GM10248 (cell line): ENCODE results near the gene NDUFAF5.
A peak's percentile ranks its signal among the peaks of the same experiment; 100 is the strongest.

Experiments
- CTCF ChIA-PET: fragments of 300-600 bp; sonication (Branson Sonifier 250); formaldehyde crosslinking; extraction: SDS; loops from one replicate; lab custom pipeline; 2021; ENCODE audit warnings: antibody characterized with exemption; lab: Yijun Ruan, JAX
- POLR2A ChIA-PET: fragments of 350-650 bp; sonication (Branson Sonifier 250); formaldehyde crosslinking; extraction: SDS; loops from one replicate; lab custom pipeline; 2020; ENCODE audit warnings: antibody characterized with exemption; lab: Yijun Ruan, JAX
- DNase-seq: peaks from one replicate; pipeline ENCODE4 v3.0.0; 2012; ENCODE audit errors: extremely low spot score
- TF ChIP-seq, protein P1 (sequence below): IDR thresholded peaks from 2 replicates; pipeline ENCODE4 v1.5.1; 2012; ENCODE audit warnings: mild to moderate bottlenecking, low read depth; ENCODE audit errors: extremely low read depth, missing control alignments, control extremely low read depth

NDUFAF5 gene

DNA sequence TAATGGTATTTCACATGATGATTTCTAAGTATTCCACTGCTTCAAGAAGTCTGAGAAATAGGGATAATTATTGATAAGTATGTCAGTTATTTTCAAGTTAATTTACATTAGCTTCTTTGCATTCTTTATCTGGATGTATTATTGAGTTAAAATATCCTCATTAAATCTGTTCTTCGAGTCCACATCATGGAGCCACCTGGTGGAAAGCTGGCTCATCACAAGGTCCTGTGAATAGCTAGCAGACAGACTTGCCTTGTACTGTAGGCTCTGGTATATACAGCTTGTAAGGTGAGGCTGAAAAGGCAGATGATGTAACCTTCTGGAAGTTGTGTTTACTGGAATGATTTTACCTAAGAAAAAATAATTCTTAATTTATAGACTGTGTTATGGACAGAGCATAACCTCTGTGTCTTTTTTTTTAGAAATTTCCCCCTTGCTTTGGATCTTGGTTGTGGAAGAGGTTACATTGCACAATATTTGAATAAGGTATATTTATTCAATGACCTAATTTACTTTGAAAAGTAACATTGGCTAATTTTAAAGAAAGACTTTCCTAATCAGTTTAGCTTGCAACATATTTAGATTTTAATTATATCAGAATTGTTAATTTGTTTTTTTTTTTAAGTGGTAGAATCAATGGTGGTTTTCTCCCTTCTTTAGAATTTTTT lies 3.5 kb downstream of the NDUFAF5 start:
- TF ChIP-seq, protein P1, sequence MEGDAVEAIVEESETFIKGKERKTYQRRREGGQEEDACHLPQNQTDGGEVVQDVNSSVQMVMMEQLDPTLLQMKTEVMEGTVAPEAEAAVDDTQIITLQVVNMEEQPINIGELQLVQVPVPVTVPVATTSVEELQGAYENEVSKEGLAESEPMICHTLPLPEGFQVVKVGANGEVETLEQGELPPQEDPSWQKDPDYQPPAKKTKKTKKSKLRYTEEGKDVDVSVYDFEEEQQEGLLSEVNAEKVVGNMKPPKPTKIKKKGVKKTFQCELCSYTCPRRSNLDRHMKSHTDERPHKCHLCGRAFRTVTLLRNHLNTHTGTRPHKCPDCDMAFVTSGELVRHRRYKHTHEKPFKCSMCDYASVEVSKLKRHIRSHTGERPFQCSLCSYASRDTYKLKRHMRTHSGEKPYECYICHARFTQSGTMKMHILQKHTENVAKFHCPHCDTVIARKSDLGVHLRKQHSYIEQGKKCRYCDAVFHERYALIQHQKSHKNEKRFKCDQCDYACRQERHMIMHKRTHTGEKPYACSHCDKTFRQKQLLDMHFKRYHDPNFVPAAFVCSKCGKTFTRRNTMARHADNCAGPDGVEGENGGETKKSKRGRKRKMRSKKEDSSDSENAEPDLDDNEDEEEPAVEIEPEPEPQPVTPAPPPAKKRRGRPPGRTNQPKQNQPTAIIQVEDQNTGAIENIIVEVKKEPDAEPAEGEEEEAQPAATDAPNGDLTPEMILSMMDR: peak; percentile 52

DNA sequence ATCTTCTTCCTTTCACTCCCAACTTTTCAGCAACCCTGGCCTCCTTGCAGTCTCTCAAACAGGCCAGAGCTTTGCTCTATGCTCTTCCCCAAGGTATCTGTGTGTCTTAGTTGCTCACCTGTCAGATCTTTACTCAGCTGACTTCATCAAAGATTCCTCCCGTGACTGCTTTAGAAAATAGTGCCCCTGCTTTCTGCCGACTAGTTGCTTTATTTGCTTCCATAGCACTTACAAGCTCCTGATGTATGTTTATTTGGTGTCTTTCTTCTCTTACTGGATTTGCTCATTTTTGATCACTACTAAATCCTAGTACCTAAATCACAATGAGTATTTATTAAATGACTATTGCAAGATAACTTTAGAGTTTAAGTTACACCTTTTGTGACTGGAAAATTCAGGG lies 5.9 kb downstream of the NDUFAF5 start:
- ChIA-PET CTCF (interaction anchor here (0.9 to 1.4 kb wide), 2 partner anchors 10 to 29 kb away, joined by 3 to 5 read pairs; no protein-coding TSS in a partner anchor), POLR2A (no interaction called here)
- DNase-seq: no peak
- TF ChIP-seq, protein P1: no peak

More for the DNA sequence above, 3.5 kb downstream of the NDUFAF5 start:
- peak; percentile 51 for DNase-seq
- POLR2A ChIA-PET: no interaction called here
- CTCF ChIA-PET: interaction anchor here (0.6 to 2.6 kb wide), 25 partner anchors 10 to 670 kb away, joined by 3 to 22 read pairs (median 4); no protein-coding TSS in a partner anchor

DNA sequence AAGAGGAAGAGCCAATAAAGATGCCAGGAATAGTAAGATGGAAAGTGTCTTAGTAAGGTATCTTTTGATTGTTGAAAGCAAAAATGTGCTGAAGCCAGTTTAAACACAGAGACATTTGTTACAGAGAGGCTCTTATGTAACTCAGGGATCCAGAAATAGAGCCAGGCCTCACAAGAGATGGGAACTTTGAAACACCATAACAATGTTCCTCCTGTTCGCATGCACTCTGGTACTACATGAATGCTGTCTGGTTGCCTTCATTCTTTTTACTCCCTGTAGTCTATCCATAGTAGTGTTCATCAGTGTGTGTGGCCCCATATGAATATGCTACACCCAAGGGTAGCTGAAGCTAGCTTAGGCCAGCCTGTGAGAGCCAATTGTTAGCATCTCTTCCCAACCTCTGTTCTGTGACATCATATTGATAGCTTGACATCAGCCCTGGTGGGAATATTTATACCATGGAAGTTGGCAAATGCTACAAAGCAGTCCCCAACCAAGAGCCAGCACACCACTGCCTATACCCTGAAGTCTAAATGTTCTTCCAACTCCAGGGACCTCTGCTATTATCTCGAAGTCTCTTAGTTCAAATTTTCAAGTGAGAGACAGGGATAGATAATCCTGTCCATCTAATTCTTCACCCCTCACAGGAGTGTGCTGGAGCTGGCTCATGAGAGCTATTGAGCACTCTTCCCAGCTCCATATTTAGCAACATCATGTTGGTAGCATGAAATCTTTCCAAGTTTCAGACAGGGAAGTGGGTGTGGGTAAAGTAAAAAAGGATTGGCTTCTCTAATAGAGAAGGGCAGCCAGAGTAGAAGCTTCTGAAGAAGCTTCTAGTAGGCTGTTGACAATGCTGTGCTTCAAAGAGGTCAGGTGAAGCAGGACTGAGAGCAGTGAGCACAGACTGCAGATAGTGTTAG lies 7.0 kb downstream of the NDUFAF5 start:
- no peak for DNase-seq
- ChIA-PET CTCF (interaction anchor here (1.0 to 2.3 kb wide), 8 partner anchors 10 to 245 kb away, joined by 3 to 8 read pairs (median 4); no protein-coding TSS in a partner anchor), POLR2A (no interaction called here)
- TF ChIP-seq, protein P1: no peak

DNA sequence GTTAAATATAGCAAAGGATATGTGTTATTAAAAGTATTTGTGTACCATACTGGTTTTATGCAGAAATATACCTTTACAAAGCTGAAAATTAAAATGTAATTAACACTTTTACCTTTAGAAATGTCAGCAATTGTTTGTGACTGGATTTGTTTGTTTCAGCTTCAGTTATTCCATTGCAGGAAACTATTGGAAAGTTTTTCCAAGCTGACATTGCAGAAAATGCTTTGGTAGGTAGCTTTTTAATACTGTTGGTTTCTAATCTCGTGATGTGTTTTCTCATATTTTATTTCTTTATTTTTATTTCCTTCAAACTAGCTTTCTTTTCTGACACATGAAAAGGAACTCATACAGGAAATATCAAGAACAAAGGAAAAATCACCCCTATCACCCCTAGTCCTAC lies 8.2 kb downstream of the NDUFAF5 start:
- ChIA-PET POLR2A (no interaction called here), CTCF (interaction anchor here (0.7 to 5.3 kb wide), 9 partner anchors 9 to 246 kb away, joined by 3 to 22 read pairs (median 4); partner anchors contain the start of genes ESF1 and NDUFAF5)
- DNase-seq: no peak
- TF ChIP-seq, protein P1: no peak

DNA sequence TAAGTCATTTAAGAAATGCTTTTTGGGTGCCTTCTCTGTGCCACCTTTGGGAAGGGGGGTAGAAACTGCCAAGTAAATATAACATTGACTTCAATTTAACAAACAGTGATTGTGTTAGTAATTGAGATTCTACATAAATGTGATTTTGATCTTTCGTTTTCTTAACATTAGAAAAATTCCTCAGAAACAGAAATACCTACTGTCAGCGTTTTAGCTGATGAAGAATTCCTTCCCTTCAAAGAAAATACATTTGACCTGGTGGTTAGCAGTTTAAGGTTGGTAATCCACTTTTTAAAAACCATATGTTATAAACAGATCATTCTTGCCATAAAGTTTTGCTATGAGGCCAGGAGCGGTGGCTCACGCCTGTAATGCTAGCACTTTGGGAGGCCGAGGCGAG lies 9.8 kb downstream of the NDUFAF5 start:
- CTCF ChIA-PET: interaction anchor here (1.2 to 5.3 kb wide), 4 partner anchors 9 to 25 kb away, joined by 4 to 22 read pairs (median 4); no protein-coding TSS in a partner anchor
- TF ChIP-seq, protein P1: no peak
- DNase-seq: no peak
- POLR2A ChIA-PET: no interaction called here

DNA sequence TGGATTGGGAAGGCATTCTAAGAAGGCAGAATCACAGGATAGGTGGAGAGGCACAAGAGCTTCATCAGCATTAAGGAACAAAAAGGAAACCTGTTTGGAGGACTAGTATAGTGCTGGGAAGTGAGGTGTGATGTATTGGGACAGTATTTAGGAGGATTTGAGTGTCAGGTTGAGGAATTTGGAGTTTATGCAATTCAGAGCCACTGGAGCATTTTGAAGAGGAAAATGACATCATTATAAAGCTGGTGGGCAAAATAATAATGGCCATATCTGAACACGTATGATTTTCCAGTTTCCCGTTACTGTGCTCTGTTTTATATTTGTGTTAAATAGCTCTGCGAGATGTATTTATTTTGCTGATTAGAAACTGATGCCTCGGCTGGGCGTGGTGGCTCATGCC lies 14.2 kb downstream of the NDUFAF5 start:
- DNase-seq: no peak
- TF ChIP-seq, protein P1: no peak
- POLR2A ChIA-PET: no interaction called here
- CTCF ChIA-PET: interaction anchor here (1.9 to 4.2 kb wide), 2 partner anchors 11 kb away, joined by 5 to 22 read pairs; no protein-coding TSS in a partner anchor
